ENCODE results near the gene ZCCHC7.

DNA sequence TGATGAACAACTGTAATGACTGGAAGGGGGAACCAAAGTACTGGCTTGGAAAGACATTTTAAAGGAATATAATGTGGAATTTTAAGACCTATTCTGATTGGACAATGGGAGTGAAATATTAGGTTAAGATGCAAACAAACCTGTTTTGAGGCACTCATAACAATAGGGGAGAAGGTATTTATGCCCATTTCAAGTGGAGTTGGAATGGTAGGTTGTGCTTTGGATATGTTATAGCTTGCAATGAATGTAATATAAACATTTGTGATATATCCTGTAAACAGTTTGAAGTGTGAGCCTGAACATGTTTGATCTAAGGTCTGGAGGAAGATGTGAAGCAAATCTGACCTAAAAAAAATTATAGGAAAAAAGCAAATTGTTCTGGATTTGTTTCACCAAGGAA lies 172.5 kb downstream of the ZCCHC7 start:
- TF ChIP-seq, protein P1, sequence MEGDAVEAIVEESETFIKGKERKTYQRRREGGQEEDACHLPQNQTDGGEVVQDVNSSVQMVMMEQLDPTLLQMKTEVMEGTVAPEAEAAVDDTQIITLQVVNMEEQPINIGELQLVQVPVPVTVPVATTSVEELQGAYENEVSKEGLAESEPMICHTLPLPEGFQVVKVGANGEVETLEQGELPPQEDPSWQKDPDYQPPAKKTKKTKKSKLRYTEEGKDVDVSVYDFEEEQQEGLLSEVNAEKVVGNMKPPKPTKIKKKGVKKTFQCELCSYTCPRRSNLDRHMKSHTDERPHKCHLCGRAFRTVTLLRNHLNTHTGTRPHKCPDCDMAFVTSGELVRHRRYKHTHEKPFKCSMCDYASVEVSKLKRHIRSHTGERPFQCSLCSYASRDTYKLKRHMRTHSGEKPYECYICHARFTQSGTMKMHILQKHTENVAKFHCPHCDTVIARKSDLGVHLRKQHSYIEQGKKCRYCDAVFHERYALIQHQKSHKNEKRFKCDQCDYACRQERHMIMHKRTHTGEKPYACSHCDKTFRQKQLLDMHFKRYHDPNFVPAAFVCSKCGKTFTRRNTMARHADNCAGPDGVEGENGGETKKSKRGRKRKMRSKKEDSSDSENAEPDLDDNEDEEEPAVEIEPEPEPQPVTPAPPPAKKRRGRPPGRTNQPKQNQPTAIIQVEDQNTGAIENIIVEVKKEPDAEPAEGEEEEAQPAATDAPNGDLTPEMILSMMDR (conservative IDR thresholded peaks at IDR 0.05 in 1 of 2, IDR thresholded peaks at IDR 0.05 in 1 of 2; ENCODE audit: extremely low read depth in 1 of 2, insufficient read depth in 1 of 2, low read depth in 1 of 2, low read length in 2 of 2) = no peak
- no peak for TF ChIP-seq EZH2 (IDR thresholded peaks at IDR 0.05; ENCODE audit: borderline replicate concordance, low read length)

Data from mammary epithelial cell (primary cell).